ENCODE data around the gene KCNK1. TPM values are rescaled to one million over a fixed set of nuclear protein-coding genes. Genes with fewer than 3 reads are reported as not detected.

KCNK1 gene
- total and polyA plus RNA-seq, 2 of the 13 experiments (the other 11 are each of a cell fraction or from before 2014, with no cell fraction given), result not detected

- H2AFZ ChIP-seq (ENCODE audit: low read length), result no peak overlapping the region
- H3K9ac ChIP-seq (ENCODE audit: insufficient read depth, low read depth, low read length), result no peak overlapping the region
- POLR2A ChIA-PET, result no interaction called here
- WGBS (ENCODE audit: low lambda C conversion rate), result 68% methylated on average over 4 of the region's 4 CpGs
- FAIRE-seq (no peak), ATAC-seq (no peak), DNase-seq (ENCODE audit: low spot score) (no peak)
- no peaks in the 10 kb centered on the region for H3K79me2 ChIP-seq (ENCODE audit: insufficient read depth, low read length)
- no peaks in the 10 kb centered on the region for H3K36me3 ChIP-seq (replicated peaks in 1 of 2; ENCODE audit: control insufficient read depth in 1 of 2, insufficient read depth in 2 of 2, low read length in 2 of 2)
- H3K4me2 ChIP-seq (ENCODE audit: low read depth, low read length), result no peak overlapping the region
- H3K27ac ChIP-seq (ENCODE audit: extremely low read length, insufficient read depth, low read length), result no peak overlapping the region
- no TSS peak for BruUV-seq (replicated peaks)
- H3K9me3 ChIP-seq (ENCODE audit: low read length), result no peaks in the 10 kb centered on the region
- no peak for TF ChIP-seq ZNF33B (CRISPR knock-in tag; IDR thresholded peaks at IDR 0.05)
- no peak for TF ChIP-seq ZNF646 (CRISPR knock-in tag; IDR thresholded peaks at IDR 0.05)
- TF ChIP-seq PCBP2 (optimal IDR thresholded peaks at IDR 0.05; ENCODE audit: low read depth, low read length, poor library complexity, severe bottlenecking), result peak; percentile 91
- TF ChIP-seq HNRNPK (IDR thresholded peaks at IDR 0.05; ENCODE audit: low read depth, low read length, poor library complexity, severe bottlenecking), result peak; percentile 87
- 0 out of 2 replicates have a peak, but pooled peaks have one; percentile 45 for TF ChIP-seq PCBP1 (IDR thresholded peaks at IDR 0.05; ENCODE audit: borderline replicate concordance, low read depth, low read length)
- TF ChIP-seq ZMYM3 (CRISPR knock-in tag; IDR thresholded peaks at IDR 0.05), result no peak
- intact Hi-C loops (cut with micrococcal nuclease; ENCODE audit: unreplicated experiment) (no loop called here), in situ Hi-C loops (cut with HindIII; ENCODE audit: extremely low pct_ligation_motif_present, low pct_unique_long_range_greater_than_20kb) (no loop called here)
- H3K4me1 ChIP-seq (ENCODE audit: insufficient read depth, low read length), result no peaks in the 10 kb centered on the region
- no peaks in the 10 kb centered on the region for H4K20me1 ChIP-seq (ENCODE audit: insufficient read depth, low read length)
- no peak overlapping the region for H3K4me3 ChIP-seq (replicated peaks in 1 of 3; ENCODE audit: insufficient read depth in 1 of 3, low read depth in 2 of 3, low read length in 3 of 3)
- CTCF ChIA-PET (ENCODE audit: low intra/inter-chr PET ratio, low total read pairs), result no interaction called here
- no peaks in the 10 kb centered on the region for H3K27me3 ChIP-seq (ENCODE audit: control insufficient read depth in 1 of 2, insufficient read depth in 2 of 2, low read length in 2 of 2)
Observed at GRCh38 chr1:233572896-233573295, 41.0 kb upstream of the KCNK1 start.
